Measurements from ENCODE around the gene SLC22A23.

SLC22A23 gene

DNA sequence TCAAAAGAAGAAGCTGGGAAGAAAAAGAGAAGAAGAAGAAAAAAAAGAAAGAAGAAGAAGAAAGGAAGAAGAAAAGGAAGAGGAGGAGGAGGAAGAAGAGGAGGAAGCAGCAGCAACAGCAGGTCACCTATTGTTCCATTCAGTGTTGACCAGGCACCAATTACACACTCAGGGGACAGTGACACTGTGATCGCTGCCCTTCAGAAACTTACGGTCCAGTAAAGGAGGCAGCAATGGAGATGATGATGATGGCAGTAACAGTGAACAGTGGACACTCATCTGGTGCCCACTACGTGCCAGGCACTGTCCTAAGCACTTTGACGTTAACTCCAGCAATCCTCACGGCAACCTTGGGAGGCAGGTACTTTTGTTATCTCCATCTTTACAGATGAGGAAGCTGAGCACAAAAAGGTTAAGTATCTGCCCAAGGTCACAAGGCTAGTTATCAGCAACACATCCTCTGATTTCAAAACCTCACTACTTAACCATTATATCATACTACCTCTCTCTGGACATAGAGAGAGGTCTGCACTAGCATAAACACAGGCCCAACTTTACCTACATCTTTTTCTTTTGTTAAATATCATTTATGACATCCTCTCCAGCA, 83.2 kb downstream of the SLC22A23 start:
- Mint-ChIP-seq H3K4me3 (no peak overlapping the region), H3K27ac (no peak overlapping the region), H3K4me1 (ENCODE audit: low read depth) (peaks cover 44% of the 10 kb centered on the region), H3K27me3 (no peaks in the 10 kb centered on the region), H3K9me3 (ENCODE audit: low read depth) (no peaks in the 10 kb centered on the region), H3K36me3 (no peaks in the 10 kb centered on the region)

DNA sequence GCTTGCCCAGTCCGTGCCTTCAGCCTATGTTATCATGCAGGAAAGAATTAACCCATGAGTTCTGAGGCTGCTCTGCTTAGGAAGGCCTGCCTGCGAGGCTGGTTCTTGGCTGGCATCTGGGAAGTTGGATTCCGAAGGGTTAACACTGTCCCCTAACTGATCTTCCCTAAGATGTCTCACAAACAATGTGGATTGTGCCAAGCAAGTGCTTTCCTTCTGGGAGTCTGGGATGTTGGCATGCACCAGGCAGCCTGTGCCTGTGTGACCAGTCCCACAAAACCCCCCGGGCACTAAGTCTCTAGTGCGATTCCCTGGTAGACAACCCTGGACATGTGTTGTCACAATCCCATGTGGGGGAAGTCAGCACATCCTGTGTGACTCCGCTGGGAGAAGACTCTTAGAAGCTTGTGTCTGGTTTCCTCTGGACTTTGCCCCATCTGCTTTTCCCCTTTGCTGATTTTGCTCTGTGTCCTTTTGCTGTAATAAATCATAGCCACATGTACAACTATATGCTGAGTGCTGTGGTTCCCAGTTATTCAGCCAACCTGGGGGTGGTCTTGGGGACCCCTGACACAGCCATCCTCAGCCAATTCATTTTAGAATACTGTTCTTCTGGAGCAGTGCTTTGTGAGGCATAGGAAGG, 83.8 kb downstream of the SLC22A23 start:
- no peaks in the 10 kb centered on the region for H3K27me3 Mint-ChIP-seq

DNA sequence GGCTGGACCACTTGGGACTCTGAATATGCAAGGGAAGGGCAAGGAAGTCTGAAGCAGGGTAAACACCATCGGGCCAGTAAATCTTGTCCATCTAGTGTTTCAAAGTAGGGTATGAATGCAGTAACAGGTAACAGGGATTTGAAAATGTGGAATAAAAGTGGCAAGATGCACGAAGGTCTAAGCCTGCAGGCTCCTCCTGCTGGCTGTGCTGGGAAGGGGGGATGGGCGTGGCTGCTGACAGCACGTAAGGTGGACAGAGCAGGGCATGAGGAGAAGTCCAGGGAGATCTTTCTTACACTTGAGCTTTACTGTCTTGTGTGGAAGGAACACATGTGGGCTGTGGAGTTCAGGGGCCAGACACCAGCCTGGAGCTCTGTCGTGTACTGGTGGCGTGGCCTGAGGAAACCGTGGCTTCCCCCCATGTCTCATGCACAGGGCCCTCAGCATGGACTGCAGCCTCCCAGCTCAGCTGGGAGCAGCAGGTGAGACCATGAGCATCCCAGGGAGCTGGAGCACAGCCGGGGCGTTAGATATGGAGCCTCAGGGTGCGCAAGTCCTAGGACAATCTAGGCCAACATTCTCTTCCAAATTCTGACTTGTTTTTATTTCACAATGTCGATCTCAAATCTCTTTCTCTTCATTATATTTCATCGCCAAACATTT, 84.5 kb downstream of the SLC22A23 start:
- Mint-ChIP-seq H3K4me3 (no peak overlapping the region), H3K27me3 (no peaks in the 10 kb centered on the region), H3K36me3 (no peaks in the 10 kb centered on the region), H3K9me3 (ENCODE audit: low read depth) (no peaks in the 10 kb centered on the region), H3K4me1 (ENCODE audit: low read depth) (peaks cover 34% of the 10 kb centered on the region), H3K27ac (no peak overlapping the region)

More for the DNA sequence above, 83.8 kb downstream of the SLC22A23 start:
- H3K27ac Mint-ChIP-seq, result no peak overlapping the region
- no peak overlapping the region for H3K4me3 Mint-ChIP-seq
- H3K4me1 Mint-ChIP-seq (ENCODE audit: low read depth), result peaks cover 40% of the 10 kb centered on the region
- no peaks in the 10 kb centered on the region for H3K9me3 Mint-ChIP-seq (ENCODE audit: low read depth)
- H3K36me3 Mint-ChIP-seq, result no peaks in the 10 kb centered on the region

DNA sequence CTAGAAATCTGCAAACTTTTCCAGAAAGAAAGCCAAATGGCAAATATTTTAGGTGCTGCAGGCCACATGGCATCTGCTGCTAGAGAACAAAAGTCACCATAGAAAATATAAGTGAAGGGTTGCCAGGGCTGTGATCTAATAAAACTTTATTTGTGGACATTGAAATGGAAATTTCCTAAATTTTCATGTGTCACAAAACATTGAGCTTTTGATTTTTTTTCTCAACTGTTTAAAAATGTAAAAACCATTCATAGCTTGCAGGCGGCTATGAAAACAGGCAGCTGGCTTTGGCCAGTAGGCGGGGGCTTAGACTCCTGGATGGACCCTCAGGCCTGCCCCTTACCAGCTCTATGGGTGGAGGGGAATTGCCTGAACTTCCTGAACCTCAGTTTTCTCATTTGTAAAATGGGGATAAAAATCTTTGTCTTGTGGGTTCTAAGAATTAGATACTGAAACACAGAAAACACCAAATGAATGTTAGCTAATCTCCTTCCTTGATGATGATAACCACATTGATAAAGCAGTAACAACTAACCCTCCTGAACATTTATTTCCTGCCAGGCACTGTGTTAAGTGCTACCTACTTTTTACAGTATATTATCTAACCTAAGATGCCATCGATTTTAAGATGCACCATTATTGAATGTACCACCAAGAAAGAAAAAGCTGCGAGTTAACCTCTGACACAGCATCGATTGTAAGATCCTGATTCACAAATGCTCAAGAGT, 85.5 kb downstream of the SLC22A23 start:
- no peaks in the 10 kb centered on the region for H3K27me3 Mint-ChIP-seq
- no peaks in the 10 kb centered on the region for H3K36me3 Mint-ChIP-seq
- H3K4me1 Mint-ChIP-seq (ENCODE audit: low read depth), result peaks cover 29% of the 10 kb centered on the region
- H3K9me3 Mint-ChIP-seq (ENCODE audit: low read depth), result no peaks in the 10 kb centered on the region
- peak overlapping the region; percentile 41 for H3K27ac Mint-ChIP-seq
- H3K4me3 Mint-ChIP-seq, result peak overlapping the region; percentile 9

DNA sequence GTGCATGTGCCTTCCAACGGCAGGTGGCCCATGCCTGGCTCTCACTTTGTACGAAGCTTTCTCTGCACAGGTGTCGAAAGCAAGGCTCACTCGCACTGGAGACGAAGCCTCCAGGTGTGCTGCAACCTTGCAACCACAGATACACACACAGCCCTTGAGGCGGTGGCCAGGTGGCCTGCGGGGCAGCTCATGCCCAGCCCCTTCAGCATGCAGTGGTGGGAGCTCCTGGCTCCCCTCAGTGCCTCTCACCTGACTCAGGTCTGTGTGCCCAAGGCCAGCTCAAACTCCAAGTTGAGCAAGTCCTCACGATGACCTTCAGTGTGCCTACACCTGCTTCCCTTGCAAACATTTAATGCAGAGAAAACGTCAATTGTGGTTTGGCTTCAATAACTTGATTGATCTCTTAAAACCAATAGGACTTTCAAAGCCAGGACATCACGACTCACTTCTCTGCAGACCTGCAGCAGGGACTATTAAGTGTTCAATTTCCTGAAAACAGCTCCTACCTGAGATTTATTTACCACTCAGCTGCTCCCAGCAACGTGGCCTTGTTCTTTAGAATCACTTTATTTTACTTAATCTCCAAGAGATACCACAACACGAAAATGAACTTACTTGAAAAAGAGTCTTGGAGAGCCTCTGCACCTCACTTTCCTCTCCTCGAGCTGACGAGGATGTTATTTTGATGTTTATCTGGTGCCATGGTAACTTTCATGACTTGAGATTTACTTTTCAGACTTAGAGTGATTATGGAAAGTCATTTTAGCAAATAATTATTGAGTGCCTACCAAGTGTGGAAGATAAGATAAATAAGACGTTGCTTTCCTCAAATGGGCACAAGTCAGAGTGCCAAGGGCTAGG, 86.3 kb downstream of the SLC22A23 start:
- Mint-ChIP-seq H3K4me3 (peak overlapping the region; percentile 9), H3K4me1 (ENCODE audit: low read depth) (peaks cover 29% of the 10 kb centered on the region), H3K9me3 (ENCODE audit: low read depth) (no peaks in the 10 kb centered on the region), H3K27me3 (no peaks in the 10 kb centered on the region), H3K36me3 (no peaks in the 10 kb centered on the region), H3K27ac (peak overlapping the region; percentile 41)

DNA sequence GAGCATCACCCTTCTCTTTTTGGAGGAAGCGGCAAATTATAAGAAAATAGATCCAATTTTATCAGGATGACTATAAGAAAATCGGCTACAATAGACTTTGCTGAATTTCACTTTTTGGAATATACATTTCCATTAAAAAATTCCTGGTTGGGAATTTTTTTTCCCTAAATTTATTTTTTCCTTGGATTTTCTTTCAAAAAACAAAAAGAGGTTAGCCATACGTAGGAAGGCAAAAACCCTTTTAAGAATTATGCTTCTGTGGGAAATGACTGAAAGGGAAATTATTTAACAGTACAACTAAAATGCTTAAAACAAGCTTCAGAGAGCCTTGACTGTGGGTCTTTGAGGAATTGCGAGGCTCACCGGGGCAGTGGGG, 86.9 kb downstream of the SLC22A23 start:
- no peak overlapping the region for H3K4me3 Mint-ChIP-seq
- no peak overlapping the region for H3K27ac Mint-ChIP-seq
- H3K9me3 Mint-ChIP-seq (ENCODE audit: low read depth), result no peaks in the 10 kb centered on the region
- H3K27me3 Mint-ChIP-seq, result no peaks in the 10 kb centered on the region
- H3K36me3 Mint-ChIP-seq, result no peaks in the 10 kb centered on the region
- peaks cover 29% of the 10 kb centered on the region for H3K4me1 Mint-ChIP-seq (ENCODE audit: low read depth)

DNA sequence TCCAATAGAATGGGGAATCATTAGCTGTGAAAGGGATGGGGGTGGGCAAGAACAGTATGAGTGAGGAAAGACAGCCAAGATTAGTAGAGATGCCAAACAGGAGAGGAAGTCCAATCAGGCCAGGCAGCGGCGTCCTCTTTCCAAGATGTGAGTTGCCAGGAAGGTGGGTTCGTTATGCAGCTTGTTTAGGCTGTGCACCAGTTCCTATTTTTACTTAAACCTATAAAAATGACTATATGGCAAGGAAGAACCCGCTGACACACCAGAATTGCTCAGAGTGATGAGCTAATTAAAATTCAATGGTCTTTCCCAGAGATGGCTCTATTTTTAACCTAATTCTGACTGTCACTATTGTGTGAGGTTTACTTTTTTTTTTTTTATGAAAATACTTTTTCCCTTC, 88.2 kb downstream of the SLC22A23 start:
- H3K9me3 Mint-ChIP-seq (ENCODE audit: low read depth), result no peaks in the 10 kb centered on the region
- H3K27ac Mint-ChIP-seq, result no peak overlapping the region
- no peaks in the 10 kb centered on the region for H3K27me3 Mint-ChIP-seq
- peaks cover 2% of the 10 kb centered on the region for H3K36me3 Mint-ChIP-seq
- peaks cover 26% of the 10 kb centered on the region for H3K4me1 Mint-ChIP-seq (ENCODE audit: low read depth)
- no peak overlapping the region for H3K4me3 Mint-ChIP-seq

DNA sequence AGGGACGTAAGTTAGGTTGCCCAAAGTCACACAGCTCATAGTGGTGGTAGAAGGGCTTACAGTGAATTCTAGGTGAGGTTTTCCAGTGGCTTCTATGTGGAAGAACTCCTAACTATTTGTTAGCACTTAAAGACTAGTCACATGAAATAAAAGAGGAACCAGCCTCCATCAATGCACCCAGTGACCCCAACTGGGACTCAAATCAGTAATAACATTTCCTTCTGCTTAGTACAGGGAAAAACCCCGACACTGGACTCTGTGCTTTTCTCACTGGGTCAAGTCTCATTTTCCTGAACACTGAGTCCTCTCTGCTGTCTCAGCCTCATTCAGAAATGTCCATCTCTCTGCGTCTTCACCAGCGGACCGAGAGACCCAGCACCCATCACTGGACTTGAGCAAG, 89.2 kb downstream of the SLC22A23 start:
- Mint-ChIP-seq H3K27me3 (no peaks in the 10 kb centered on the region), H3K4me1 (ENCODE audit: low read depth) (peaks cover 25% of the 10 kb centered on the region), H3K9me3 (ENCODE audit: low read depth) (no peaks in the 10 kb centered on the region), H3K27ac (no peak overlapping the region), H3K36me3 (peaks cover 4% of the 10 kb centered on the region), H3K4me3 (no peak overlapping the region)

DNA sequence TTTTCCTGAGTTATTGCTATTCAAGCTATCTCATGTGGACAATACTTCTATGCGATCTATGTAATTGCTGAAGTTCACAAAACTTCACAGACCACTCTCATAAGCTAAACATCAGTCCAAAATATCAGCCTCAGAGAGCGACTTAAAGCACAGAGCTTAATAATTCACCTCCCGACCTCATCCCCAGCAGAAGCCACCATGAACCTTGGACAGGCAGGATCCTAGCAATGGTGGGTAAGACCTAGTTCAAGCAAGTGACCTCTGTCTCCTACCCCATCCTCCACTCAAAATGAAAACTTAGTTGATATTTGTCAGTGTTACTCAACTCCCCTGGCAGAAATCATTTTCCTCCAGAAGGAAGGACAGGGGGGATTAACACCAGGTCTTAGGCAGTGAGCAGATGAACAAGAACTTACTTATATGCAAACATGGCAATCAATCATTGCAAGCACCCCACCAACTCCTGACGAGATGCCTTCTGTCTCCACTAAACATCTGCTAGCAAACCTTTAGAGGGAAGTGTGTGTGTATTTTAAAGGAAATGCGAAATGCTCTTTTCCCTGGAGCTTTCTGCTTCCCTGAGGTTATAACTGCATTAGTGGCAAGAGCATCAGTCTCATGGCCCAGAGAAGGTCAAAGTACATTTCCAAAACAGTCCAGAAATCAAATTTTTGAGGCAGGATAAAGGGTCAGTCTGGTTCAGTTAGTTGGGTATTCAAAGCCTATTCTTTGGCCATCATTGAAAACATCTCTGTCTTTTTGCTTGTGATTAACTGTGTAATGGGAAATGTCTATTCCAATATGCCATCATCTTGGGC, 90.0 kb downstream of the SLC22A23 start:
- H3K4me3 Mint-ChIP-seq, result no peak overlapping the region
- H3K27me3 Mint-ChIP-seq, result no peaks in the 10 kb centered on the region
- no peak overlapping the region for H3K27ac Mint-ChIP-seq
- no peaks in the 10 kb centered on the region for H3K9me3 Mint-ChIP-seq (ENCODE audit: low read depth)
- H3K4me1 Mint-ChIP-seq (ENCODE audit: low read depth), result peaks cover 21% of the 10 kb centered on the region
- H3K36me3 Mint-ChIP-seq, result peaks cover 4% of the 10 kb centered on the region

DNA sequence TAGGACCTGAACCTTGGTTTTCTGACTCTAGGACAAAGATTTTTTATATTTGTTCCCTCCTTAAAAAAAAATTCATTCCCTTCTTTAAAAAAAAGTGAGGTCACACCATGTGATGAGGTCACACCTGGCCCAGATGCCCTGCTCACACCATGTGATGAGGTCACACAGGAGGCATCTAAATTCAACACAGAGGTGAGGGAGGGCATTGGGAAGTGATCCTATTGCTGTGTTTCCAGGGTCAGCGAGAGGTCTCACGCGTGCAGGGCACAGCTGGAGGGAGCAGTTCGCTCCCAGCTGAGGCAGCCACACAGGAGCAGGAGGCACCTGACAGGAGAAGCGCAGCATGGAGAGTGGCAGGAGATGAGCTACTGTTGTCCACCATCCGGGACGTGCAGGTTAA, 92.5 kb downstream of the SLC22A23 start:
- Mint-ChIP-seq H3K9me3 (ENCODE audit: low read depth) (no peaks in the 10 kb centered on the region), H3K27ac (no peak overlapping the region), H3K36me3 (peaks cover 4% of the 10 kb centered on the region), H3K27me3 (no peaks in the 10 kb centered on the region), H3K4me1 (ENCODE audit: low read depth) (no peaks in the 10 kb centered on the region), H3K4me3 (no peak overlapping the region)

DNA sequence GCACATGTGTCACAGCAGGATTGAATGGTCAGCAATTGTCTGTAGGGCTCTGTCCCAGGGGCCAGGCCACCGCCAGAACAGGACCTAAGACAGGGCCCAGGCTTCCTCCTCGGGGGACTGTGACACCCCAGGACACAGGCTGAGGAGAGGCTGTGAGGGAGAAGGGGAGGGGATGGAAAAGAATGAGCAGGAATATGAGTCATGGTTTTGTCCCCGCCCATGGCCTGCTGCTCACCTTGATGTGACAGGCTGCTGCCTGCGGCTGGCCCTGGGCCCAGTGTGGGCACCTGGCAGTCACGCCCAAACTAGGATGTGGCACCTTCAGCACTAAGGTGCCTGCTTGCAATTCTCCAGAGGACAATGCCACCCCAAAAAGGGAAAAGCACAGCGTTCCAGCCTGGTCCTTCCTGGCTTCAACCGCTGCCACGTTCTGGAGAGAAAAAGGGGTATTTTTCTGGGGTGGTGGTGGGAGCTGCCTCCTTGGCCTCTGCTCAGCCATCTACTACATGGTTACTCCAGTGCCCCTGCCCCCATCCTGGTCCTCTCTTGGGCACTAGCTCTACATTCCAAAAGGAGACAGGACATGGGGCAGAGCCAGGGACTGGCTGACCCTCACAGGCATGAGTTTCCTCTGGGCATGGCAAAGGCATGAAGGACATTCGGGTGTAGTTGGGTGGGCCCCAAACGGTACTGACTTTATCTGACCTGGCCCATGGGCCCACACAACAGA, 93.4 kb downstream of the SLC22A23 start:
- H3K4me1 Mint-ChIP-seq (ENCODE audit: low read depth), result peaks cover 5% of the 10 kb centered on the region
- H3K4me3 Mint-ChIP-seq, result no peak overlapping the region
- H3K36me3 Mint-ChIP-seq, result peaks cover 4% of the 10 kb centered on the region
- H3K27me3 Mint-ChIP-seq, result no peaks in the 10 kb centered on the region
- no peaks in the 10 kb centered on the region for H3K9me3 Mint-ChIP-seq (ENCODE audit: low read depth)
- no peak overlapping the region for H3K27ac Mint-ChIP-seq

DNA sequence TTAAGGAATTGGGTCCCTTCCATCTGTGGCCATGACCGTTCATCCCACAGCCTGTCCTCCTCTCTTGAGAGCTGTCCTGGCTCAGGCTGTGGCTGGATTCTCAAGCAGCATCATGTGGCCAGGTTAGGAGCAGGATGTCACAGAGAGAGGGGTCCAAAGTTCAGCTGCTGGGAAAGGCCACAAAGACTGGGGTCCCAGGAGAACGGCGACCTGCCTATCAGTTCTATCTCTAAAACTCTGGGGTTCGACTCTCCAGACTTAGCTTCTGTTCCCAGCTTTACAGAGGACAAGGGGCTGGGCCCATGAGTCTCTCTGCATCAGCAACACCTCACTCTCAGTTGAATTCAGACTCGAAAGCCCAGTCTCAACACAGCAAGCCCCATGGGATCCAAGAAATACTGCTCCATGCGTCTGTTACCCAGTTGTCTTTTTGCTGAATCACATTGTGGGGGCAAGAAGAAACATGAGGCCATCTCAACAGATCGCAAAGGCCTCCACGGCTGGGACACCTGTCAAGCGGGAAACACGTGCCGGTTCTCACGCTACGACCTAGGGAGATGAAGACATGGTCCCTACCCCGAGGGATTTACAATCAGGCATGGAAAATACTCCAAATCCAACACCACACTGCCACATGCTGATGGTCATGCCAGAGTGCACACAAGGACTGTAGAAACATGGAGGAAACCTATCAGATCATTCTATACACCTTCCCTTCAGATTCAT, 95.4 kb downstream of the SLC22A23 start:
- H3K4me1 Mint-ChIP-seq (ENCODE audit: low read depth), result peaks cover 12% of the 10 kb centered on the region
- no peaks in the 10 kb centered on the region for H3K9me3 Mint-ChIP-seq (ENCODE audit: low read depth)
- no peak overlapping the region for H3K27ac Mint-ChIP-seq
- no peaks in the 10 kb centered on the region for H3K27me3 Mint-ChIP-seq
- no peak overlapping the region for H3K4me3 Mint-ChIP-seq
- H3K36me3 Mint-ChIP-seq, result peaks cover 4% of the 10 kb centered on the region

DNA sequence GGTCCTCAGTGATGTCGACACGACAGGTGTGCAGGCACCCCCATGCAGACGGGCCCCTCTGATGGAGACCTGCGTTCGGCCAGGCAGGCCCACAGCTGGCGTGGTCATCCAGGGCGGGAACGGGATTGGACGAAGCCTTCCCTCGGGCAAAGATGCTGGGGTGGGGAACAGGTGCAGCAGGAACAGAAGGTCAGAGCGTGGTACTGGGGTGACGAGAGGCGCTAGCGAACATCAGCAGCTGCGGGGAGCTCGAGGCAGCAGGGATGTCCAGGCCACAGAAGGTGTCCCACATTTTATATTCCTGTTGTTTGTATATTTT, 96.2 kb downstream of the SLC22A23 start:
- no peaks in the 10 kb centered on the region for H3K27me3 Mint-ChIP-seq
- H3K9me3 Mint-ChIP-seq (ENCODE audit: low read depth), result no peaks in the 10 kb centered on the region
- peaks cover 18% of the 10 kb centered on the region for H3K4me1 Mint-ChIP-seq (ENCODE audit: low read depth)
- no peak overlapping the region for H3K4me3 Mint-ChIP-seq
- H3K27ac Mint-ChIP-seq, result no peak overlapping the region
- H3K36me3 Mint-ChIP-seq, result peaks cover 4% of the 10 kb centered on the region
